ENCODE data around the gene THADA. TPM values are rescaled to one million over a fixed set of nuclear protein-coding genes. Genes with fewer than 3 reads are reported as not detected.
A peak's percentile ranks its signal among the peaks of the same experiment; 100 is the strongest.

Gene THADA
- total and polyA plus RNA-seq, 2 donors (not counting 1 experiment from before 2014, with no cell fraction given), result 9.2 to 36.2 TPM

DNA sequence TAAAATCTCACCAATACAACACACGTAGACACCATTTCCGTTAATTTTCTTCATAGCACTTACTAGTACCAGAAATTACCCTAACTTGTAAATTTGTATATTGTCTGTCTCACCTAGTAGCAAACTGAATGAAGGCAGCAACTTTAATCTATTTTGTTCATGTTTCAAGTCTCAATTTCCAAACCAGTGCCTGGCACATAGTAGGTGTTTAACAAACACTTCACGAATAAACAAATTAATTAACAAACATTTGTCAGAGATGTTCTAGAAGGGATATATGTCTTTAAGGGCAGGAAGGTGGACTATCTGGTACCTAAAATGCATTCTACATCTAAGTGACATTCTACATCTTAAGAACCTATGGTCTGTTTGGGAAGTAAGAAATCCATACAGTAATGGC is 963 bp downstream of the THADA start:
- peaks cover 2% of the 10 kb centered on the region for H3K4me1 ChIP-seq (ENCODE audit: control insufficient read depth, extremely low read depth, insufficient read depth, low read length)
- peak overlapping the region; percentile 54 to 98 (median 87) for H3K4me3 ChIP-seq (replicated peaks in 1 of 4; ENCODE audit: control extremely low read depth in 1 of 4, insufficient read depth in 1 of 4, low read depth in 3 of 4, low read length in 4 of 4)
- H3K27me3 ChIP-seq (ENCODE audit: control insufficient read depth, insufficient read depth, low read length), result no peaks in the 10 kb centered on the region
- no peaks in the 10 kb centered on the region for H4K20me1 ChIP-seq (ENCODE audit: control insufficient read depth, extremely low read depth, insufficient read depth, low read length)
- H3K9ac ChIP-seq (ENCODE audit: insufficient read depth, low read length), result peak overlapping the region; percentile 88
- H3K79me2 ChIP-seq (ENCODE audit: control insufficient read depth, insufficient read depth, low read length), result peaks cover 11% of the 10 kb centered on the region
- H3K9me3 ChIP-seq (ENCODE audit: control insufficient read depth, insufficient read depth, low read depth, low read length), result no peaks in the 10 kb centered on the region
- peak overlapping the region; percentile 94 for H3K27ac ChIP-seq (ENCODE audit: insufficient read depth, low read length)
- H3K36me3 ChIP-seq (ENCODE audit: control insufficient read depth, insufficient read depth, low read length), result no peaks in the 10 kb centered on the region
- peak overlapping the region; percentile 94 for H3K4me2 ChIP-seq (ENCODE audit: extremely low read depth, insufficient read depth, low read length)
- DNase-seq (ENCODE audit: low read depth in 2 of 2), result no peak
- TF ChIP-seq EZH2 (IDR thresholded peaks at IDR 0.05; ENCODE audit: low read length, missing control alignments), result no peak
- H2AFZ ChIP-seq (ENCODE audit: low read length), result no peak overlapping the region

- H3K27ac ChIP-seq (ENCODE audit: insufficient read depth, low read length), result no peak overlapping the region
Measured at GRCh38 chr2:43593254-43593653, 2.6 kb downstream of the THADA start.

GRCh38 chr2:43592443-43592842 is 3.4 kb downstream of the THADA start:
- DNase-seq (ENCODE audit: low read depth in 2 of 2), result peak in 1 of 2 donors; percentile 77

More at GRCh38 chr2:43593254-43593653, 2.6 kb downstream of the THADA start:
- Histone ChIP-seq H3K27me3 (ENCODE audit: control insufficient read depth, insufficient read depth, low read length) (no peaks in the 10 kb centered on the region), H3K4me2 (ENCODE audit: extremely low read depth, insufficient read depth, low read length) (no peak overlapping the region), H3K9me3 (ENCODE audit: control insufficient read depth, insufficient read depth, low read depth, low read length) (no peaks in the 10 kb centered on the region), H3K79me2 (ENCODE audit: control insufficient read depth, insufficient read depth, low read length) (peaks cover 11% of the 10 kb centered on the region), H2AFZ (ENCODE audit: low read length) (no peak overlapping the region), H3K9ac (ENCODE audit: insufficient read depth, low read length) (no peak overlapping the region), H3K36me3 (ENCODE audit: control insufficient read depth, insufficient read depth, low read length) (no peaks in the 10 kb centered on the region), H3K4me3 (replicated peaks in 1 of 4; ENCODE audit: control extremely low read depth in 1 of 4, insufficient read depth in 1 of 4, low read depth in 3 of 4, low read length in 4 of 4) (no peak overlapping the region), H3K4me1 (ENCODE audit: control insufficient read depth, extremely low read depth, insufficient read depth, low read length) (peaks cover 2% of the 10 kb centered on the region), H4K20me1 (ENCODE audit: control insufficient read depth, extremely low read depth, insufficient read depth, low read length) (no peaks in the 10 kb centered on the region)
- DNase-seq (ENCODE audit: low read depth in 2 of 2), result peak in 1 of 2 donors; percentile 8
- TF ChIP-seq EZH2 (IDR thresholded peaks at IDR 0.05; ENCODE audit: low read length, missing control alignments), result no peak
- TF ChIP-seq, protein P1, sequence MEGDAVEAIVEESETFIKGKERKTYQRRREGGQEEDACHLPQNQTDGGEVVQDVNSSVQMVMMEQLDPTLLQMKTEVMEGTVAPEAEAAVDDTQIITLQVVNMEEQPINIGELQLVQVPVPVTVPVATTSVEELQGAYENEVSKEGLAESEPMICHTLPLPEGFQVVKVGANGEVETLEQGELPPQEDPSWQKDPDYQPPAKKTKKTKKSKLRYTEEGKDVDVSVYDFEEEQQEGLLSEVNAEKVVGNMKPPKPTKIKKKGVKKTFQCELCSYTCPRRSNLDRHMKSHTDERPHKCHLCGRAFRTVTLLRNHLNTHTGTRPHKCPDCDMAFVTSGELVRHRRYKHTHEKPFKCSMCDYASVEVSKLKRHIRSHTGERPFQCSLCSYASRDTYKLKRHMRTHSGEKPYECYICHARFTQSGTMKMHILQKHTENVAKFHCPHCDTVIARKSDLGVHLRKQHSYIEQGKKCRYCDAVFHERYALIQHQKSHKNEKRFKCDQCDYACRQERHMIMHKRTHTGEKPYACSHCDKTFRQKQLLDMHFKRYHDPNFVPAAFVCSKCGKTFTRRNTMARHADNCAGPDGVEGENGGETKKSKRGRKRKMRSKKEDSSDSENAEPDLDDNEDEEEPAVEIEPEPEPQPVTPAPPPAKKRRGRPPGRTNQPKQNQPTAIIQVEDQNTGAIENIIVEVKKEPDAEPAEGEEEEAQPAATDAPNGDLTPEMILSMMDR (conservative IDR thresholded peaks at IDR 0.05 in 1 of 2, IDR thresholded peaks at IDR 0.05 in 1 of 2; ENCODE audit: low read depth in 1 of 2, low read length in 2 of 2), result no peak

More at GRCh38 chr2:43592443-43592842, 3.4 kb downstream of the THADA start:
- Histone ChIP-seq H3K9ac (ENCODE audit: insufficient read depth, low read length) (no peak overlapping the region), H3K79me2 (ENCODE audit: control insufficient read depth, insufficient read depth, low read length) (peaks cover 11% of the 10 kb centered on the region), H3K4me1 (ENCODE audit: control insufficient read depth, extremely low read depth, insufficient read depth, low read length) (peaks cover 2% of the 10 kb centered on the region), H3K4me2 (ENCODE audit: extremely low read depth, insufficient read depth, low read length) (no peak overlapping the region), H3K27me3 (ENCODE audit: control insufficient read depth, insufficient read depth, low read length) (no peaks in the 10 kb centered on the region), H3K36me3 (ENCODE audit: control insufficient read depth, insufficient read depth, low read length) (no peaks in the 10 kb centered on the region), H4K20me1 (ENCODE audit: control insufficient read depth, extremely low read depth, insufficient read depth, low read length) (no peaks in the 10 kb centered on the region), H3K4me3 (replicated peaks in 1 of 4; ENCODE audit: control extremely low read depth in 1 of 4, insufficient read depth in 1 of 4, low read depth in 3 of 4, low read length in 4 of 4) (no peak overlapping the region), H3K9me3 (ENCODE audit: control insufficient read depth, insufficient read depth, low read depth, low read length) (no peaks in the 10 kb centered on the region), H2AFZ (ENCODE audit: low read length) (no peak overlapping the region), H3K27ac (ENCODE audit: insufficient read depth, low read length) (no peak overlapping the region)
- TF ChIP-seq, protein P1 (conservative IDR thresholded peaks at IDR 0.05 in 1 of 2, IDR thresholded peaks at IDR 0.05 in 1 of 2; ENCODE audit: low read depth in 1 of 2, low read length in 2 of 2), result no peak
- no peak for TF ChIP-seq EZH2 (IDR thresholded peaks at IDR 0.05; ENCODE audit: low read length, missing control alignments)
